PC-3 (cell line): Measurements from ENCODE around the gene PBX2. TPM values are rescaled to one million over a fixed set of nuclear protein-coding genes. Genes with fewer than 3 reads are reported as not detected.
"Not testable (repeated sequence)": the region's sequence is repeated elsewhere in the genome, so short reads cannot be mapped to it uniquely, and the experiment has no call there.

ENCODE experiments used
- ATAC-seq: fragments of 200-7000 bp; cut with Tn5 transposase; 2 replicates; pipeline ENCODE4 v1.9.1; 2020; ENCODE audit warnings: mild to moderate bottlenecking, moderate library complexity
- BruUV-seq: library from RNA; stranded (reverse); fragments of 400-500 nt; replicated peaks from 2 replicates; lab custom pipeline; 2021; lab: Mats Ljungman, UMichigan
- CTCF ChIA-PET: fragments of 300-600 bp; sonication (Branson Sonifier 250); formaldehyde crosslinking; loops from one replicate; lab custom pipeline; 2022; ENCODE audit warnings: antibody characterized with exemption; lab: Charles Lee
- POLR2A ChIA-PET: fragments of 300-600 bp; sonication (Branson Sonifier 250); formaldehyde crosslinking; loops from one replicate; lab custom pipeline; 2022; ENCODE audit warnings: antibody characterized with exemption; ENCODE audit not compliant: unreplicated experiment; lab: Charles Lee
- DNase-seq: peaks from one replicate; pipeline ENCODE4 v3.0.0-alpha.2; 2015
- H2AFZ ChIP-seq: fragments of 300-600 bp; sonication (generic); 2 replicates; pipeline ENCODE4 v1.6.0; 2016; ENCODE audit warnings: antibody characterized with exemption, low read length
- H3F3A ChIP-seq: fragments of 300-600 bp; sonication (generic); one replicate; pipeline ENCODE4 v1.6.0; 2017; ENCODE audit warnings: antibody characterized with exemption, low read length, control low read depth, mild to moderate bottlenecking; ENCODE audit not compliant: unreplicated experiment
- H3K27ac ChIP-seq: fragments of 300-600 bp; sonication (generic); 2 replicates; pipeline ENCODE4 v1.5.1; 2016; ENCODE audit warnings: mild to moderate bottlenecking, low read length
- H3K27me3 ChIP-seq: fragments of 300-600 bp; sonication (generic); 2 replicates; pipeline ENCODE4 v1.6.1; 2016; ENCODE audit warnings: low read length, mixed read lengths
- H3K36me3 ChIP-seq: fragments of 300-600 bp; sonication (generic); 2 replicates; pipeline ENCODE4 v1.6.1; 2016; ENCODE audit warnings: low read depth, mixed run types, low read length, mixed read lengths
- H3K4me1 ChIP-seq: fragments of 300-600 bp; sonication (generic); 2 replicates; pipeline ENCODE4 v1.5.1; 2016; ENCODE audit warnings: low read length; ENCODE audit not compliant: insufficient read depth
- H3K4me2 ChIP-seq: fragments of 300-600 bp; sonication (generic); 2 replicates; pipeline ENCODE4 v1.6.0; 2016; ENCODE audit warnings: low read length
- H3K4me3 ChIP-seq: fragments of 300-600 bp; sonication (generic); 2 replicates; pipeline ENCODE4 v1.5.1; 2016; ENCODE audit warnings: mild to moderate bottlenecking, low read length, mixed read lengths
- H3K79me2 ChIP-seq: fragments of 300-600 bp; sonication (generic); 2 replicates; pipeline ENCODE4 v1.6.1; 2017; ENCODE audit warnings: low read length, mixed read lengths
- H3K9ac ChIP-seq: fragments of 300-600 bp; sonication (generic); 2 replicates; pipeline ENCODE4 v1.6.0; 2016; ENCODE audit warnings: mild to moderate bottlenecking, low read length
- H3K9me2 ChIP-seq: fragments of 300-600 bp; sonication (generic); replicated peaks from 2 replicates; pipeline ENCODE4 v1.6.1; 2016; ENCODE audit warnings: mixed run types, low read length, mixed read lengths
- H3K9me3 ChIP-seq: fragments of 300-600 bp; sonication (generic); 2 replicates; pipeline ENCODE4 v1.6.1; 2016; ENCODE audit warnings: low read length, mixed read lengths
- H4K20me1 ChIP-seq: fragments of 300-600 bp; sonication (generic); 2 replicates; pipeline ENCODE4 v1.6.1; 2016; ENCODE audit warnings: low read length, mixed read lengths
- EZH2 ChIP-seq: fragments of 300-600 bp; sonication (generic); IDR thresholded peaks from one replicate; pipeline ENCODE4 v1.6.1; 2017; ENCODE audit warnings: antibody characterized with exemption, mild to moderate bottlenecking, low read length; ENCODE audit not compliant: unreplicated experiment
- EZH2phosphoT487 ChIP-seq: fragments of 300-600 bp; sonication (generic); IDR thresholded peaks from 2 replicates; pipeline ENCODE4 v1.6.1; 2018; ENCODE audit warnings: mild to moderate bottlenecking, antibody characterized with exemption, low read length, borderline replicate concordance
- intact Hi-C: fragments of 100-400 bp; cut with micrococcal nuclease; formaldehyde crosslinking; loops from 2 replicates; pipeline ENCODE4 v1.9.0; 2023
- total RNA-seq: library from RNA; depleted of rRNA; stranded (reverse); fragments of >200 nt; gene quantifications from 2 replicates; pipeline ENCODE4 v1.2.3, GENCODE V29; 2014
- TF ChIP-seq, protein P1 (sequence below): fragments of 300-600 bp; sonication (generic); conservative IDR thresholded peaks from 2 replicates; pipeline ENCODE4 v1.5.1; 2017; ENCODE audit warnings: antibody characterized with exemption, low read depth, mild to moderate bottlenecking, low read length

PBX2 gene
- total RNA-seq, 1 experiment from 2014 or later: 25.3 TPM

DNA sequence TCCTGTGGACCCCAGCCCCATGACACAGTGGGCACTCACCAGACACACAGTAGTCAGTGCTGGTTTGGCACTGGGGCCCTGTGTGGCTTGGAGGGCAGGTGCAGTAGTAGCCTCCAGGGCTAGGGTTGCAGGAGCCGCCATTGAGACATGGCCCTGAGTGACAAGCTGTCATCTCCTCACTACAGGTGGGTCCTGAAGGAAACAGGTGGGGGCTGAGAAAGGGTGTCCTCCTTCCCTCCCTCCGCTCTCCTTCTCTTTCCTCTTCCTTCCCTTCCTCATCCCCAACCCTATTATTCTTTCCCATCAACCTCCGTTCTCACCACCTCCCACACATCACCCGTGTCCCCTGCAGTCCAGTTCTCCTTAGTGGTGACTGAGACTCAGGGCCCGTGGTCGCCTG lies 23.6 kb upstream of the PBX2 start:
- Histone ChIP-seq H3K27me3 (peaks cover 16% of the 10 kb centered on the region), H3K36me3 (no peaks in the 10 kb centered on the region), H3K9me3 (no peaks in the 10 kb centered on the region), H3K9me2 (no peaks in the 10 kb centered on the region), H3K27ac (no peak overlapping the region), H3F3A (no peaks in the 10 kb centered on the region), H4K20me1 (no peaks in the 10 kb centered on the region), H3K4me3 (no peak overlapping the region), H2AFZ (no peak overlapping the region), H3K79me2 (no peaks in the 10 kb centered on the region), H3K4me2 (no peak overlapping the region), H3K4me1 (no peaks in the 10 kb centered on the region), H3K9ac (no peak overlapping the region)
- BruUV-seq: no TSS peak
- DNase-seq: no peak
- CTCF ChIA-PET: no interaction called here
- intact Hi-C loops: no loop called here
- POLR2A ChIA-PET: no interaction called here
- TF ChIP-seq EZH2: no peak
- no peak for TF ChIP-seq EZH2phosphoT487
- TF ChIP-seq, protein P1, sequence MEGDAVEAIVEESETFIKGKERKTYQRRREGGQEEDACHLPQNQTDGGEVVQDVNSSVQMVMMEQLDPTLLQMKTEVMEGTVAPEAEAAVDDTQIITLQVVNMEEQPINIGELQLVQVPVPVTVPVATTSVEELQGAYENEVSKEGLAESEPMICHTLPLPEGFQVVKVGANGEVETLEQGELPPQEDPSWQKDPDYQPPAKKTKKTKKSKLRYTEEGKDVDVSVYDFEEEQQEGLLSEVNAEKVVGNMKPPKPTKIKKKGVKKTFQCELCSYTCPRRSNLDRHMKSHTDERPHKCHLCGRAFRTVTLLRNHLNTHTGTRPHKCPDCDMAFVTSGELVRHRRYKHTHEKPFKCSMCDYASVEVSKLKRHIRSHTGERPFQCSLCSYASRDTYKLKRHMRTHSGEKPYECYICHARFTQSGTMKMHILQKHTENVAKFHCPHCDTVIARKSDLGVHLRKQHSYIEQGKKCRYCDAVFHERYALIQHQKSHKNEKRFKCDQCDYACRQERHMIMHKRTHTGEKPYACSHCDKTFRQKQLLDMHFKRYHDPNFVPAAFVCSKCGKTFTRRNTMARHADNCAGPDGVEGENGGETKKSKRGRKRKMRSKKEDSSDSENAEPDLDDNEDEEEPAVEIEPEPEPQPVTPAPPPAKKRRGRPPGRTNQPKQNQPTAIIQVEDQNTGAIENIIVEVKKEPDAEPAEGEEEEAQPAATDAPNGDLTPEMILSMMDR: no peak
- ATAC-seq: no peak

DNA sequence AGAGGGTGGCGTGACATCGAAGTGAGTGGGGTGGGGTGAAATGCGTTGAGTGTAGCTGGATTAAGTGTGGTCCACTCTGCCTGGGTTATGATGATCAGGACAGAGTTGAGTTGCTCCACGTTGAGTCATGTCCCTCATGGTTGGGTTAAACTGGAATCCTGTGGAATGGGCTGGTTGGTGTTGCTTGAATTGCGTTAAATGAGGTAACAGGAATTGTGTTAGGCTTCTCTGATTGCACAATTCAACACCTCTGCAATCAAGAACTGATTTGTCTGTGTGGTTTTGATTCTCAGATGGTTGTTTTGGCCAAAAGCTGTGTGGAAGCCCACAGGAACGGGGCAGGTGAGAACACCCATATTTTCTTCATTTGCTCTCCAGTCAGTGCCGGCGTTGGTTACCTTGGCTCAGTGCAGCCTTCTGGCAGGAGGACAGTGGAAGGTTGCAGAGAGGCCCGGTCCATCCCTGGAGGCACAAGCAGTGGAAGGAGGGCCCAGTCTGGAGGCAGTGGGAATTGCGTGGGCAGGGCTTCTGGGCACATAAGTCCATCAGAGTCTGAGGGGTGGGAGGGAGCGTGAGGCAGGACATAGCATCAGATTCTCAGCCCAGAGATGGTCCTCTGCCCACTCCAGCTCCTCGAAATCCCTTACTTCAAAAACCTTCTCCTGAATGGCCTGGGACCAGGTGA lies 22.2 kb upstream of the PBX2 start:
- H4K20me1 ChIP-seq: no peaks in the 10 kb centered on the region
- no peaks in the 10 kb centered on the region for H3K36me3 ChIP-seq
- no peaks in the 10 kb centered on the region for H3K9me2 ChIP-seq
- H3K4me2 ChIP-seq: no peak overlapping the region
- H3K27me3 ChIP-seq: 0 out of 2 replicates have a peak, but pooled peaks cover 6% of the 10 kb centered on the region
- BruUV-seq: no TSS peak
- no peak overlapping the region for H3K9ac ChIP-seq
- CTCF ChIA-PET: no interaction called here
- H3F3A ChIP-seq: no peaks in the 10 kb centered on the region
- no peak overlapping the region for H3K4me3 ChIP-seq
- ATAC-seq (no peak), DNase-seq (no peak)
- no peak overlapping the region for H2AFZ ChIP-seq
- H3K27ac ChIP-seq: no peak overlapping the region
- H3K4me1 ChIP-seq: no peaks in the 10 kb centered on the region
- H3K79me2 ChIP-seq: no peaks in the 10 kb centered on the region
- POLR2A ChIA-PET: interaction anchor here (0.8 kb wide), 1 partner anchor 71 kb away, joined by 4 read pairs; no protein-coding TSS in a partner anchor
- no peaks in the 10 kb centered on the region for H3K9me3 ChIP-seq
- intact Hi-C loops: no loop called here
- no peak for TF ChIP-seq EZH2phosphoT487
- TF ChIP-seq, protein P1: no peak
- no peak for TF ChIP-seq EZH2

DNA sequence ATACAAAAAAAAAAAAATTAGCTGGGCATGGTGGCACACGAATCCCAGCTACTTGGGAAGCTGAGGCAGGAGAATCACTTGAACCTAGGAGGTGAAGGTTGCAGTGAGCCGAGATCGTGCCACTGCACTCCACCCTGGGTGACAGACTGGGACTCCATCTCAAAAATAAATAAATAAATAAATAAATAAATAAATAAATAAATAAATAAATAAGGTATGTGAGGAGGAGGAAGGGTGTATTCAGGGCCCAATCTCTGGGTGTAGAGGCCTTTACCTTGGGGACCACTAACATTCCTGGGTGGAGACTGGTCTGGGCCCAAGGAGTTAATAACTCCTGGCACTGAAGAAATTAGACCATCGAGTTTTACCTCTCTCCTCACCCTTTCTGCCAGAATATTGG lies 21.4 kb upstream of the PBX2 start:
- H3K4me1 ChIP-seq, H3K9ac ChIP-seq, H3K36me3 ChIP-seq, H3K27ac ChIP-seq, BruUV-seq, H3K4me3 ChIP-seq, H3K9me2 ChIP-seq, DNase-seq, H3K4me2 ChIP-seq, H3K27me3 ChIP-seq, H4K20me1 ChIP-seq, H3K79me2 ChIP-seq, H3K9me3 ChIP-seq, CTCF ChIA-PET, intact Hi-C loops, H2AFZ ChIP-seq, H3F3A ChIP-seq, ATAC-seq: not testable (repeated sequence)
- POLR2A ChIA-PET: interaction anchor here (0.8 kb wide), 1 partner anchor 70 kb away, joined by 4 read pairs; no protein-coding TSS in a partner anchor
